Tibial artery (tissue), 4 donors: ENCODE data around the gene RRP8.
A peak's percentile ranks its signal among the peaks of the same experiment; 100 is the strongest.

Source experiments
- DNase-seq, 2 donors: peaks; one replicate each; pipeline ENCODE4 v3.0.0-alpha.2; 2019
- H3K27ac ChIP-seq, 2 donors: fragments of 200-600 bp; sonication (generic) in 1 of 2; 1 replicate in 1 of 2; 2 replicates in 1 of 2; pipeline ENCODE4 v1.5.1; 2018 to 2019; ENCODE audit warnings: mild to moderate bottlenecking in 1 of 2
- H3K27me3 ChIP-seq, 2 donors: fragments of 200-600 bp; sonication (generic) in 1 of 2; one replicate each; pipeline versions ENCODE4 v1.5.1 to v1.6.0; 2016 to 2019
- H3K36me3 ChIP-seq, 3 donors: fragments of 200-600 bp; sonication (generic) in 2 of 3; one replicate each; pipeline ENCODE4 v1.5.1; 2016 to 2019; ENCODE audit warnings: mild to moderate bottlenecking in 2 of 3
- H3K4me1 ChIP-seq, 4 donors: fragments of 200-600 bp; sonication (generic) in 2 of 4; 1 replicate in 3 of 4; 2 replicates in 1 of 4; pipeline ENCODE4 v1.5.1; 2016 to 2019
- H3K4me3 ChIP-seq, 2 donors: fragments of 200-600 bp; sonication (generic) in 1 of 2; 1 replicate in 1 of 2; 2 replicates in 1 of 2; pipeline ENCODE4 v1.5.1; 2018 to 2019; ENCODE audit warnings: mild to moderate bottlenecking in 2 of 2
- H3K9me3 ChIP-seq, 3 donors: fragments of 200-600 bp; sonication (generic) in 1 of 3; one replicate each; pipeline ENCODE4 v1.5.1; 2016 to 2019
- CTCF ChIP-seq, 2 experiments: fragments of 200-600 bp in 1 of 2; fragments of 450-650 bp in 1 of 2; IDR thresholded peaks; one replicate each; pipeline ENCODE4 v1.5.1; 2017 to 2019; ENCODE audit warnings: antibody characterized with exemption in 2 of 2, mild to moderate bottlenecking in 1 of 2, moderate library complexity in 1 of 2
- intact Hi-C: fragments of 100-400 bp; cut with DNase I; formaldehyde crosslinking; loops from one replicate; pipeline ENCODE4 v1.15.0; 2023; ENCODE audit warnings: low total_unique reads

Gene RRP8

GRCh38 chr11:6614446-6614845, 11.0 kb upstream of the RRP8 start:
- no peak overlapping the region for H3K4me3 ChIP-seq
- H3K27me3 ChIP-seq: no peaks in the 10 kb centered on the region
- DNase-seq: no peak
- intact Hi-C loops: loop anchor here (5.0 kb wide), 1 partner anchor 43 kb away; the partner anchor contains the start of gene DCHS1
- H3K36me3 ChIP-seq: peaks cover 28 to 51% (median 33%) of the 10 kb centered on the region in 3 donors
- H3K4me1 ChIP-seq: peaks cover 0 to 53% (median 38%) of the 10 kb centered on the region in 4 donors
- peak overlapping the region; percentile 34 to 98 for H3K27ac ChIP-seq
- TF ChIP-seq CTCF (IDR thresholded peaks at IDR 0.05): no peak
- no peaks in the 10 kb centered on the region for H3K9me3 ChIP-seq

GRCh38 chr11:6613496-6613895, 10.1 kb upstream of the RRP8 start:
- Histone ChIP-seq H3K9me3 (no peaks in the 10 kb centered on the region), H3K36me3 (peaks cover 38 to 61% (median 43%) of the 10 kb centered on the region in 3 donors), H3K27me3 (no peaks in the 10 kb centered on the region), H3K4me3 (peak overlapping the region in 1 of 2 donors; percentile 82), H3K27ac (peak overlapping the region; percentile 95 to 98), H3K4me1 (peaks cover 0 to 60% (median 45%) of the 10 kb centered on the region in 4 donors)
- DNase-seq: no peak
- intact Hi-C loops: loop anchor here (5.0 kb wide), 1 partner anchor 44 kb away; the partner anchor contains the start of gene DCHS1
- TF ChIP-seq CTCF (IDR thresholded peaks at IDR 0.05): no peak

GRCh38 chr11:6612213-6613041, 9.0 kb upstream of the RRP8 start, which contains the start of gene TAF10:
Gene TAF10 (minus strand): TSS chr11:6612216. CDS start chr11:6612189, 27 bp downstream.
- peak within 1 kb of the TSS; percentile 95 to 98 for H3K27ac ChIP-seq
- H3K36me3 ChIP-seq: peaks cover 49 to 68% (median 51%) of the 10 kb centered on the region in 3 donors
- peak; percentile 99 for DNase-seq
- H3K9me3 ChIP-seq: no peaks in the 10 kb centered on the region
- peak within 1 kb of the TSS; percentile 82 to 89 for H3K4me3 ChIP-seq
- intact Hi-C loops: loop anchor here (5.0 kb wide), 1 partner anchor 45 kb away; the partner anchor contains the start of gene DCHS1
- H3K27me3 ChIP-seq: no peaks in the 10 kb centered on the region
- H3K4me1 ChIP-seq: peaks cover 0 to 60% (median 45%) of the 10 kb centered on the region in 4 donors
- peak; percentile 27 to 42 for TF ChIP-seq CTCF (IDR thresholded peaks at IDR 0.05)

- TF ChIP-seq CTCF (IDR thresholded peaks at IDR 0.05): no peak
- no peak for DNase-seq
- Histone ChIP-seq H3K36me3 (peaks cover 50 to 66% (median 51%) of the 10 kb centered on the region in 3 donors), H3K4me3 (peak overlapping the region; percentile 82 to 89), H3K9me3 (no peaks in the 10 kb centered on the region), H3K27me3 (no peaks in the 10 kb centered on the region), H3K27ac (peak overlapping the region; percentile 95 to 98), H3K4me1 (peaks cover 0 to 60% (median 46%) of the 10 kb centered on the region in 4 donors)
- intact Hi-C loops: loop anchor here (5.0 kb wide), 1 partner anchor 45 kb away; the partner anchor contains the start of gene DCHS1
Observed at GRCh38 chr11:6611963-6612212, 8.5 kb upstream of the RRP8 start.

GRCh38 chr11:6611092-6611962, 7.9 kb upstream of the RRP8 start:
- no peaks in the 10 kb centered on the region for H3K9me3 ChIP-seq
- H3K36me3 ChIP-seq: peaks cover 50 to 60% (median 51%) of the 10 kb centered on the region in 3 donors
- TF ChIP-seq CTCF (IDR thresholded peaks at IDR 0.05): no peak
- peak overlapping the region; percentile 95 to 98 for H3K27ac ChIP-seq
- H3K4me1 ChIP-seq: peaks cover under 1 to 65% (median 52%) of the 10 kb centered on the region in 4 donors
- H3K27me3 ChIP-seq: no peaks in the 10 kb centered on the region
- peak overlapping the region; percentile 82 to 89 for H3K4me3 ChIP-seq
- intact Hi-C loops: loop anchor here (5.0 kb wide), 1 partner anchor 46 kb away; the partner anchor contains the start of gene DCHS1
- DNase-seq: peak; percentile 44 to 81
